Neuron (in vitro differentiated cells): ENCODE results near the gene TMED4.
A peak's percentile ranks its signal among the peaks of the same experiment; 100 is the strongest.

Source experiments
- H2AFZ ChIP-seq: one replicate; pipeline ENCODE4 v1.6.1; 2013; ENCODE audit warnings: low read depth, mild to moderate bottlenecking, inconsistent platforms, low read length, moderate library complexity
- H3K27me3 ChIP-seq: one replicate; pipeline ENCODE4 v1.6.1; 2013; ENCODE audit warnings: low read length; ENCODE audit not compliant: insufficient read depth
- H3K36me3 ChIP-seq: one replicate; pipeline ENCODE4 v1.6.1; 2013; ENCODE audit warnings: low read length; ENCODE audit not compliant: insufficient read depth
- H3K4me1 ChIP-seq: one replicate; pipeline ENCODE4 v1.6.1; 2013; ENCODE audit warnings: low read length; ENCODE audit not compliant: insufficient read depth
- H3K4me3 ChIP-seq: 2 replicates; pipeline ENCODE4 v1.5.1; 2013; ENCODE audit warnings: mild to moderate bottlenecking, low read length, moderate library complexity
- H3K9me3 ChIP-seq: one replicate; pipeline ENCODE4 v1.6.1; 2013; ENCODE audit warnings: low read length

TMED4 gene

DNA sequence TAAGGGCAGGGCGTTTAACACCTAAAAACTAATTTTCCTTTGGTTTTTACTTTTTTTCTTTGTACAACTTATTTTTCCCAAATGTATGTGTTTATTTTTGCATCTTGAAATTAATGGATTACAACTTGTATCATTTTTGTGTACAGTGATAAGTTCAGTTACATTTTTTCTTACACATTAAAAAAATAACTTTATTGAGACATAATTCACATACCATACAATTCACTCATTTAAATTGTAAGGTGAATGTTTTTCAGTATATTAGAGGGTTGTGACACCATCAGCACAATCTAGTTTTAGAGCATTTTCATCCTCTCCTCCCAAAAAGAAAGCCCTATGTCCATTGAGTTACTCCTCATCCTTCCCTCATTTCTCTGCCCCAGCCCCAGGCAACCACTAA is 36.0 kb upstream of the TMED4 start:
- Histone ChIP-seq H3K4me1 (no peaks in the 10 kb centered on the region), H3K4me3 (no peak overlapping the region), H3K9me3 (no peaks in the 10 kb centered on the region), H3K27me3 (no peaks in the 10 kb centered on the region), H3K36me3 (peaks cover 5% of the 10 kb centered on the region), H2AFZ (no peak overlapping the region)

DNA sequence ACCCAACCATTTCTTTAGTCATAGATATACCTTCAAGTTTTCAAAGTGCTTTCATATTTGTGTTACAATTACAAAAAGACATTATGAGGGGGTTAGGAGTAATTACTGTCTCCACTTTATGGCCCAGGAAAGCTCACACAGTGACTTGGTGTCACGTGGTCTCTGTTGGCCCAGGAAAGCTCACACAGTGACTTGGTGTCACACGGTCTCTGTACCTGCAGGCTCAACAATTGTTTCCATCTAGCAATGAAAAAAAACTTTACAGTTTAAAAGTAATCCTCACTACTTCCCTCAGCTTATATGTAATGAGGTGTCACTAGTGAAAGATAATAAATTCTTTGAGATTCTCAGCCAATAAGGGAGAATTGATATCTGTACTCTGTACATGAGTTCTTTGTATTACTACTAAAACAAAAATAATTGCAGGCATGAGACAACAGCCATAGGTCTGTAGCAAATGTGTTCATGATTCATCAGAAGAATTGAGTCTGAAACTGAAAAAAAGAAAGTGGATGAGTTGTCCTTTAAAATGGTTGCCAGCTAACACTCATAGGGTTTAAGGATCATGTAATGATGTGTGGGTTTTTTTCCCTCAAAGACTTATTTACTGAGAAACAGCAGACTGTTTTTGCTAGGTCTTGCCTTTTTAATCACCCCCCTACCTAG is 35.3 kb upstream of the TMED4 start:
- peaks cover 5% of the 10 kb centered on the region for H3K36me3 ChIP-seq
- no peaks in the 10 kb centered on the region for H3K9me3 ChIP-seq
- no peaks in the 10 kb centered on the region for H3K4me1 ChIP-seq
- H3K4me3 ChIP-seq = no peak overlapping the region
- no peaks in the 10 kb centered on the region for H3K27me3 ChIP-seq
- H2AFZ ChIP-seq = no peak overlapping the region

DNA sequence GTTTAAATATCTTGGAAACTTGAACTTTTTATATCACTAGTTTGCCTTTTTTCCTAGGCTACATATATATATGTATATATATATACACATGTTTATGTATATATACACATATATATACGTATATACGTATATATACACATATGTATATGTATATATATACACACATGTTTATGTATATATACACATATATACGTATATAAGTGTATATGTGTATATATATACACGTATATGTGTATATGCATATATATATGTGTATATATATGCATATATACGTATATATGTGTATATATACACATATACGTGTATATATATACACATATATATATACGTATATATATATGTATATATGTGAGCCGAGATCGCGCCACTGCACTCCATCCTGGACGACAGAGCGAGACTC is 34.5 kb upstream of the TMED4 start:
- Histone ChIP-seq H2AFZ (no peak overlapping the region), H3K4me1 (no peaks in the 10 kb centered on the region), H3K4me3 (no peak overlapping the region), H3K36me3 (peaks cover 5% of the 10 kb centered on the region), H3K9me3 (no peaks in the 10 kb centered on the region), H3K27me3 (no peaks in the 10 kb centered on the region)

DNA sequence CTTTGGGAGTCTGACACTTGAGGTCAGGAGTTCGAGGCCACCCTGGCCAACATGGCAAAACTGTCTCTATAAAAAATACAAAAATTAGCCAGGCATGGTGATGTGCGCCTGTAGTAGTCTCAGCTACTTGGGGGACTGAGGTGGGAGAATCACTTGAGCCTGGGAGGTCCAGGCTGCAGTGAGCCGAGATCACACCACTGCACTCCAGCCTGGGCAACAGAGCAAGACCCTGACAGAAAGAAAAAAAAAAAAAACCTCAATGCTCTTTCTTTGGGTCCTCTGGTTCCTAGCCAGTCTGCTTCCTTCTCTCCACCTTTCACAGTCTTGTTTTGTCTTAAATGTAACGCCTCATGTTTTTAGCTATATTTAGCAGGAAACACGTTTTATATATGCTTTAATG is 33.8 kb upstream of the TMED4 start:
- Histone ChIP-seq H3K36me3 (peaks cover 5% of the 10 kb centered on the region), H3K27me3 (no peaks in the 10 kb centered on the region), H2AFZ (no peak overlapping the region), H3K4me3 (no peak overlapping the region), H3K4me1 (no peaks in the 10 kb centered on the region), H3K9me3 (no peaks in the 10 kb centered on the region)

DNA sequence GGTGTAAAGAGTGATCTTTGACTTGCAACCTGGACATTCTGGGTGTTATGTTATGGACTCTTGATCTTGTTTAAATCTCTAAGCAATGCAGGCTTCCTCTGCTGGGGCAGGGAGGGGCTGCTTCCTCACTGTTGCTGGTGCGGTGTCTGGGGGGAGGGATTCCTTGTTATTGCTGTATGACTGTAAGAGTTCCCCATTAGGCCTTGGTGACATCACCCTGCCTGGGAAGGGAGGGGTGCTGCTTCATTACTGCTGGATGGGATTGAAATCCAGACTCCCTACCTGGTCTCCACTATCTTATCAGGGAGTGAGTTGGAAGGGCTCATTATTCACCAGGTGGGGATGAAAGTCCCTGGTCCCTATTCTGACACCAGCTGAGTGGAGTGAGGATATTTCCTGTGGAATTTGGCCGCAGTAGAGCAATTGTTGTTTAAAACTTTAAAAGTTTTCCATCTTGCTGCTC is 33.1 kb upstream of the TMED4 start:
- Histone ChIP-seq H3K4me1 (no peaks in the 10 kb centered on the region), H2AFZ (no peak overlapping the region), H3K9me3 (no peaks in the 10 kb centered on the region), H3K36me3 (peaks cover 5% of the 10 kb centered on the region), H3K27me3 (no peaks in the 10 kb centered on the region), H3K4me3 (no peak overlapping the region)

DNA sequence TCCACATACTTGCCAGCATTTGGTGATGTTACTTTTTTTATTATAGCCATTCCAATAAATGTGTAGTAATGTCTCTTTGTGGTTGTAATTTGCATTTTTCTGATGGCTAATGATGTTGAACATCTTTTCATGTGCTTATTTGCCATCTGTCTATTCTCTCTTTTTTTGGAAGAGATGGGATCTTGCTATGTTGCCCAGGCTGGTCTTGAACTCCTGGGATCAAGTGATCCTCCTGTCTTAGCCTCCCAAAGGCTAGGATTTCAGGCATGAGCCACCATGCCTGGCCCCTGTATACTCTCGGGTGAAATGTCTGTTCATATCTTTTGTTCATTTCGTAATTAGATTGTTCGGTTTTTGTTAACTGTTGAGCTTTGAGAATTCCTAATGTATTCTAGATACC is 27.8 kb upstream of the TMED4 start:
- H3K27me3 ChIP-seq = no peaks in the 10 kb centered on the region
- no peak overlapping the region for H2AFZ ChIP-seq
- no peak overlapping the region for H3K4me3 ChIP-seq
- no peaks in the 10 kb centered on the region for H3K9me3 ChIP-seq
- H3K4me1 ChIP-seq = peaks cover 10% of the 10 kb centered on the region
- no peaks in the 10 kb centered on the region for H3K36me3 ChIP-seq

DNA sequence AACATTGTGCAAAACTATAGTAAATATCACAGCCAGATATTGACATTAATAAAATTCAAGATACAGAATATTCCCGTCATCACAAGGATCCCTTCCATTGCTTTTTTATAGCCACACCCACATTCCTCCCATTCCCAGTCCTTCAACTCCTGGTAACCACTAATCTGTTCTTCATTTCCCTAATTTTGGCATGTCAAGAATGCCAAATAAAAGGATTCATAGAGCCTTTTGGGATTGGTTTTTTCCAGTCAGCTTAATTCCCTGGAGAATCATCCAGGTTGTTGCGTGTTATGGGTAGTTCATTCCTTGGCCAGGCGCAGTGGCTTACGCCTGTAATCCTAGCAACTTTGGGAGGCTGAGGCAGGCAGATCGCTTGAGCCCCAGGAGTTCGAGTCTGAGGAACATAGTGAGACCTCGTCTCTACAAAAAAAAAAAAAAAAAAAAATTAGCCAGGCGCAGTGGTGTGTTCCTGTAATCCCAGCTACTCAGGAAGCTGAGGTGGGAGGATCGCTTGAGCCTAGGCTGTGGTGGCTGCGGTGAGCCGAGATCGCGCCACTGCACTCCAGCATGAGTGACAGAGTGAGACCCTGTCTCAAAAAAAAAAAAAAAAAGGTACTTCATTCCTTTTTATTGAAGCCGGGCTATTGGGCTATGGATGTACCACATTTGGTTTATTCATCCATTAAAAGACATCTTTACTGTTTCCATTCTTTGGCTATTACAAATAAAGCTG is 27.1 kb upstream of the TMED4 start:
- H3K27me3 ChIP-seq = no peaks in the 10 kb centered on the region
- H3K4me1 ChIP-seq = peaks cover 10% of the 10 kb centered on the region
- H2AFZ ChIP-seq = no peak overlapping the region
- H3K36me3 ChIP-seq = no peaks in the 10 kb centered on the region
- no peak overlapping the region for H3K4me3 ChIP-seq
- no peaks in the 10 kb centered on the region for H3K9me3 ChIP-seq

DNA sequence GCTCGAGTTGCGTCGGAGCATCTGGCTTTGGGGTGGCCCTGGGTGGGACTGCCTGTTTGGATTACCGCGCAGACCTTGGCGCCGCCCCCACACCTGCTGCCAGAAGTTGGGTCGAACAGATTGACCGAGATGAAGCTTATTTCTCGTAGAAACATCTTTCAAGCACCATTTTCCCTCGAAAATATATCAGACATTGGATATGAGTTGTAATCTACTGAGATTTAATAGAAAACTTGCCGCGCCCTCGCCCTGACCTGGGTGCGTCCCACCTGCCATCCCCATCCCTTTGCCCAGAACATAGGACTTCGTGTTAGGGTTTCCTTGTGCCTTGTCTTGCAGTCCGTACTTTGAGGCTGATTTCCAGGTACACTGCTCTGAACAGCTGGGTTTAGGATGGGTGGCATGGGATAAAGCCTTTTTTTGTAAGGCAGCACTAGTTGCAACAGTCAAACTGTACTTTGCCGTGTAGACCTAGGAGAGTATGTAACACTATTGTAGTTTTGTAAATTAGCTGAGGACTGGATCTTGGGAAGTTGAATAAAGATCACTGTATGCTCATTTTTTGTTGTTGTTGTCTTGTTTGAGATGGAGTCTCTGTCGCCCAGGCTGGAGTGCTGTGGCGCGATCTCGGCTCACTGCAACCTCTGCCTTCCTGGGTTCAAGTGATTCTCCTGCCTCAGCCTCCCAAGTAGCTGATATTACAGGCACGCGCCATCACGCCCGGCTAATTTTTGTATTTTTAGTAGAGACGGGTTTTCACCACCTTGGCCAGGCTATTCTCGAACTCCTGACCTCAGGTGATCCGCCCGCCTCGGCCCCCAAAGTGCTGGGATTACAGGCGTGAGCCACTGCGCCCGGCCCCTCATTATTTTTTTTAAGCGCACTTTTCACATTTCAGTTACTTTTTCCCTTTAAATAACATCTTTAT is 25.4 kb upstream of the TMED4 start:
- no peaks in the 10 kb centered on the region for H3K36me3 ChIP-seq
- peaks cover 10% of the 10 kb centered on the region for H3K4me1 ChIP-seq
- H3K27me3 ChIP-seq = no peaks in the 10 kb centered on the region
- peak overlapping the region; percentile 59 for H3K4me3 ChIP-seq
- H3K9me3 ChIP-seq = no peaks in the 10 kb centered on the region
- H2AFZ ChIP-seq = no peak overlapping the region

DNA sequence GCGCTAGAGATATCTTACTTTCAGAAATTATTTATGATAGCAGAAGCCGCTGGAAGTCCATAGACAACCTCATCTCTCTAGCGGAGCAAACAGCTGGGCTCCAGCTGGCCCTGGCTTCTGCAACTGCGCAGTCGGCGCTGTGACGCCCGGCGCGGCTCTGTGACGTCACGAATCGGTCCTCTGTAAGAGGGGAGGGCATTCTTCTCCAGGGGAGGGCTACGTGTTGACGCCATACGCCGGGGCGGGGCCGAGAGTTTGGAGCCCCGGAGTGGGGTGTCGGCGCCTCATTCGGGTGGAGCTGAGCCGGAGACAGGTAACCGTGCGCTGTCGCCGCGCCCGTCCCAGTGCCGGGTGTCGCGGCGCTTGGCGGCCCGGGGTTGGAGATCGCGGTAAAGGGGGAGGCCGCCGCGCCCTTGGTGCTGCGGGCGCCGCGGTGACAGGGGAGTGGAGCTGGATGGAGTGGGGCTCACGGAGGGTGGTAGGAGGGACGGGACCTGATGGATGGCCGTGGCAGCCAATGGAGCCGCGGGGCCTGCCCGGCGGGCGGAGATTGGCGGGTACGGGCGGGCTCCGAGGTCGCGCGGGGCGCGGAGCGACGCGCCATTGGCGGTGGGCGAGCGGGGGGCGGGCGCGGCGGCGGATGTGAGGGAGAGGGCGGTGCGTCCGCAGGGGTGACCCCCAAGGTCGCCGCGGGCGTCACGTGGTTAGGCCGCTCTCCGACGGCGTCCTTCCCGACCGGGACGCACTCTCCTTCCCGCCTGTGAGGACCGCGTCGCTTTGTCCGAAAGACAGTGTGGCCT is 24.5 kb upstream of the TMED4 start, which contains the start of gene OGDH:
Gene OGDH, plus strand, starts transcription at position 287 of the 800 bp plus-strand sequence. CDS start 17,717 bp downstream, outside the sequence.
- Histone ChIP-seq H3K27me3 (no peaks in the 10 kb centered on the region), H3K9me3 (no peaks in the 10 kb centered on the region), H3K36me3 (no peaks in the 10 kb centered on the region), H2AFZ (peak within 1 kb of the TSS; percentile 68), H3K4me1 (peaks cover 10% of the 10 kb centered on the region), H3K4me3 (peak within 1 kb of the TSS; percentile 59)

DNA sequence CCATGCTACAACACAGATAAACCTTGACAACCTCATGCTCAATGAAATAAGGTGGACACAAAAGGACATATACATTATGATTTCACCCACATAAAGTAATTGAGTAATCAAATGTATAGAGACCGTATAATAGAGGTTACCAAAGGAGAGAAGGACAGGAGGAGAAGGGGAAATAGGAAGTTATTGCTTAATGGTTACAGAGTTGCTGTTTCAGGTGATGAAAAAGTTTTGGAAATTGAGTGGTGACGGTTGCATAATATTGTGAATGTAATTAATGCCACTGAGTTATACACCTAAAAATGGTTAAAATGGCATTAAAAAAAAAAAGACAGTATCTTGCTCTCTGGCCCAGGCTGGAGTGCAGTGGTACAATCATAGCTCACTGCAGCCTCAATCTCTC is 22.9 kb upstream of the TMED4 start:
- H3K27me3 ChIP-seq = no peaks in the 10 kb centered on the region
- H3K4me1 ChIP-seq = peaks cover 10% of the 10 kb centered on the region
- H3K36me3 ChIP-seq = no peaks in the 10 kb centered on the region
- no peak overlapping the region for H2AFZ ChIP-seq
- H3K9me3 ChIP-seq = no peaks in the 10 kb centered on the region
- H3K4me3 ChIP-seq = no peak overlapping the region

DNA sequence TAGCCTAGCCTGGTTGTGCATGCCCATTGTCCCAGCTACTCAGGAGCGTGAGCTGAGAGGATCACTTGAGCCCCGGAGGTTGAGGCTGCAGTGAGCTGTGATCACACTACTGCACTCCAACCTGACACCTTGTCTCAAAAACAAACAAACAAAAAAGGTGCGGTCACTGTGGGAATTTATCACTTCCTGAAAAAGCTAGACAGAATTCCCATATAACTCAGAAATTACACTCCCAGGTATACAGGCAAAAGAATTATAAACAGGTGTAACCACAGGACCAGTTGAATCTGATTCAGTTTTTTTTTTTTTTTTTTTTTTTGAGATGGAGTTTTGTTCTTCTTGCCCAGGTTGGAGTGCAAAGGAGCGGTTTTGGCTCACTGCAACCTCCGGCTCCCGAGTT is 21.2 kb upstream of the TMED4 start:
- Histone ChIP-seq H3K27me3 (no peaks in the 10 kb centered on the region), H2AFZ (no peak overlapping the region), H3K9me3 (no peaks in the 10 kb centered on the region), H3K36me3 (no peaks in the 10 kb centered on the region), H3K4me1 (peaks cover 10% of the 10 kb centered on the region), H3K4me3 (no peak overlapping the region)

DNA sequence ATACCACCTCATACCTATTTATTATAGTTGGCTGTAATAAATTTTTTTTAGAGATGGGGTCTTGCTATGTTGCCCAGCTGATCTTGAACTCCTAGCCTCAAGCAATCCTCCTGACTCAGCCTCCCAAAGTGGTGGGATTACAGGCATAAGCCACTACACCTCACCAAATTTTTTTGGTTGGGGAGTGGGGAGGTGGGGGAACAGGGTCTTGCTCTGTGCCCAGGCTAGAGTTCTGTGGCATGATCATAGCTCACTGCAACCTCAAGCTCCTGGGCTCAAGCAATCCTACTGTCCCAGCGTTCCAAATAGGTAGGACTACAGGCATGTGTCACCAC is 20.5 kb upstream of the TMED4 start:
- Histone ChIP-seq H3K4me3 (no peak overlapping the region), H3K4me1 (peaks cover 10% of the 10 kb centered on the region), H3K27me3 (no peaks in the 10 kb centered on the region), H3K9me3 (no peaks in the 10 kb centered on the region), H3K36me3 (no peaks in the 10 kb centered on the region), H2AFZ (no peak overlapping the region)
